ENCODE results near the gene HIC2.
"Not testable (repeated sequence)": the region's sequence is repeated elsewhere in the genome, so short reads cannot be mapped to it uniquely, and the experiment has no call there.

Gene HIC2, protein sequence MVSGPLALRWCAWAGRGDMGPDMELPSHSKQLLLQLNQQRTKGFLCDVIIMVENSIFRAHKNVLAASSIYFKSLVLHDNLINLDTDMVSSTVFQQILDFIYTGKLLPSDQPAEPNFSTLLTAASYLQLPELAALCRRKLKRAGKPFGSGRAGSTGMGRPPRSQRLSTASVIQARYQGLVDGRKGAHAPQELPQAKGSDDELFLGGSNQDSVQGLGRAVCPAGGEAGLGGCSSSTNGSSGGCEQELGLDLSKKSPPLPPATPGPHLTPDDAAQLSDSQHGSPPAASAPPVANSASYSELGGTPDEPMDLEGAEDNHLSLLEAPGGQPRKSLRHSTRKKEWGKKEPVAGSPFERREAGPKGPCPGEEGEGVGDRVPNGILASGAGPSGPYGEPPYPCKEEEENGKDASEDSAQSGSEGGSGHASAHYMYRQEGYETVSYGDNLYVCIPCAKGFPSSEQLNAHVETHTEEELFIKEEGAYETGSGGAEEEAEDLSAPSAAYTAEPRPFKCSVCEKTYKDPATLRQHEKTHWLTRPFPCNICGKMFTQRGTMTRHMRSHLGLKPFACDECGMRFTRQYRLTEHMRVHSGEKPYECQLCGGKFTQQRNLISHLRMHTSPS

DNA sequence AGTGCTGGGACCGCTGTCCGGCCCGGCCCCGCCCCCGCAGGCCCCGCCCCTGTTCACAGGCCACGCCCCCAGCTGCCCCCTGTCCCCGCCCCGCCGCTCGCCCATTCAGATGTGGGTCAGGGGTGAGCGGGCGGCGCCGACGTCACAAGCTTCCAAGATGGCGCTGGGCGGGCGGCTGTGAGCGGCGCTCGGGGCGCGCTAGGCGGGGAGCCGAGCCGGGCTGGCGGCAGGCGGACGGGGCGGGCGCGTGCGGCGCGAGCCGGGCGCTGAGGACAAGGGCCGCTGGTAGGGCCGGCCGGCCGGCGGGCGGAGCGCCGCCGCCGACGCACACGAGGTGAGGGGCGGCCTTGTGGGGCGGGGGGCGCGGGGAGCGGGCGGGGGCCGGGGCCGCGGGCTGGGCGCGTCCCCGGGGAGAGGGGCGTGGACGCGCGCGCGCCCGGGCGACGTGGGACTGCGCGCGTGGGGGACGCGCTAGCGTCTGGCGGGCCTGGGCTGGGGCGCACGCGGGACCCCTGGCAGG is at the start of gene HIC2:
HIC2 (plus strand) TSS at position 145 of the 520 bp plus-strand sequence. CDS start 25,461 bp downstream, outside the sequence.
- DNase-seq (ENCODE audit: low spot score) = not testable (repeated sequence)

DNA sequence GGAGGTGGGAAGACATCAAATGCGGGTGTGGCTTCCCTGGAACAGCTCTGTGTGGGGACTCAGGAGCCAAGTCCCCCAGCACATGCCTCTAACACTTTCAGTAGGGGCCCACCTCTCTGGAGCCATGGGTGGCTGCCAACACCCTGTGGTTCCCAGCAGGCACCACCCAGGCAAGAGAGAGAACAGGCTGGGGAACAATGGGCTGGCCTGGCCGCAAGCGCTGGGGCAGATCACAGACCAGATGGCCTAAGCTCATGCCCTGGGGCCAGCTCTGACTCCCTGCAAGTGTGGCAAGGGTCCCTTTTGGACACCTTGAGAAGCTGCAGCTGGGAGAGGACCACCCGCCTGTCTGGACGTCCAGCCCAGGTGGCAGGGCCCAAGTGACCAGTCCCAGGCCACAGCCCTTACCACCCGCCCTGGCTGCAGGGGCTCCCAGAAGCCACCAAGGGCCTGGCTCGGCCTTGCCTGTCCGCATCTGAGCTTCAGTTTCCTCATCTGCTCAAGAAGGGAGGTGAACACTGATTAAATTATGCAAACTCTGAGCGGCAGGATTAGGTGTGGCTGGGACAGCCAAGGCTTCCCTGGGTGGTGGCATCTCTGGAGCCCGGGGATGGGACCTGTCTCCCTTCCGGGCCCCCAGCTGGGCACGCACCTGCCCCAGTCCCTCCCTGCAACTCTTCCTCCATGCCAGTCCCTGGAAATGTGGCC is 48.4 kb upstream of the HIC2 start:
- DNase-seq (ENCODE audit: low spot score) = not testable (repeated sequence)

DNA sequence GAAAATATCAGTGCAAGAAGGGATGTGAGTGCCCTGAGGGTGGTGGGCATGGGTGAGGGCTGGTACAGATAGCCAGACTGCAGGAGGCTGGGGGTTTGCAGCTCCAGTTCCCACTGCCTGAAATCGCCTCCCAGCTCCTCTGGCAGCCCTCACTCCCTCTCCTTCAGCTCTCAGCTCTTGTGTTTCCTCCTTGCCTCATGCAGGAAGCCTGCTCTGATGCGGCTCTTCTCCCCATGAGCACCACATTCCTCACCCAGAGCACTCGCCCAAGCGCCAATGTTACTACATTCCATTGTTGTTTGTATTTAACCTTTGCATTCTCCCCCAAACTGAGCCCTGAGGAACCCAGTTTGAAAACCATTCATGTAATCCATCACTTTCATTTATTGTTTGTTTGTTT is 41.3 kb upstream of the HIC2 start:
- not testable (repeated sequence) for DNase-seq (ENCODE audit: low spot score)

DNA sequence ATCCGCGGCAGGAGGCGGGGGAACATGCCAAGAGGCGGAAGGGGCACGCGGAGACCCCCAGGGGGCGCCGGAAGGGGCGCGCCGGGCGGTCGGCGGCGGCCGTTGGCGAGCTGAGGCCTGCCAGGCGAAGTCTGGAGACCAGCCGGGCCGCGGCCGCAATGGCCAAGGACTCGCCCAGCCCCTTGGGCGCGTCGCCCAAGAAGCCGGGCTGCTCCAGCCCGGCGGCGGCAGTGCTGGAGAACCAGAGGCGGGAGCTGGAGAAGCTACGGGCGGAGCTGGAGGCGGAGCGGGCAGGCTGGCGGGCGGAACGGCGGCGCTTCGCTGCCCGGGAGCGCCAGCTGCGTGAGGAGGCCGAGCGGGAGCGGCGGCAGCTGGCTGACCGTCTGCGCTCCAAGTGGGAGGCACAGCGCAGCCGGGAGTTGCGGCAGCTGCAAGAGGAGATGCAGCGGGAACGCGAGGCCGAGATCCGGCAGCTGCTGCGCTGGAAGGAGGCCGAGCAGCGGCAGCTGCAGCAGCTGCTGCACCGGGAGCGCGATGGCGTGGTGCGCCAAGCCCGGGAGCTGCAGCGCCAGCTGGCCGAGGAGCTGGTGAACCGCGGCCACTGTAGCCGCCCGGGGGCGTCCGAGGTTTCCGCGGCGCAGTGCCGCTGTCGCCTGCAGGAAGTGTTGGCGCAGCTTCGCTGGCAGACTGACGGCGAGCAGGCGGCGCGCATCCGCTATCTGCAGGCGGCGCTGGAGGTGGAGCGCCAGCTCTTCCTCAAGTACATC is 33.3 kb upstream of the HIC2 start, which contains the start of gene RIMBP3B:
RIMBP3B (plus strand) TSS at position 51 of the 767 bp plus-strand sequence; CDS start at position 159, 108 bp downstream.
- not testable (repeated sequence) for DNase-seq (ENCODE audit: low spot score)

DNA sequence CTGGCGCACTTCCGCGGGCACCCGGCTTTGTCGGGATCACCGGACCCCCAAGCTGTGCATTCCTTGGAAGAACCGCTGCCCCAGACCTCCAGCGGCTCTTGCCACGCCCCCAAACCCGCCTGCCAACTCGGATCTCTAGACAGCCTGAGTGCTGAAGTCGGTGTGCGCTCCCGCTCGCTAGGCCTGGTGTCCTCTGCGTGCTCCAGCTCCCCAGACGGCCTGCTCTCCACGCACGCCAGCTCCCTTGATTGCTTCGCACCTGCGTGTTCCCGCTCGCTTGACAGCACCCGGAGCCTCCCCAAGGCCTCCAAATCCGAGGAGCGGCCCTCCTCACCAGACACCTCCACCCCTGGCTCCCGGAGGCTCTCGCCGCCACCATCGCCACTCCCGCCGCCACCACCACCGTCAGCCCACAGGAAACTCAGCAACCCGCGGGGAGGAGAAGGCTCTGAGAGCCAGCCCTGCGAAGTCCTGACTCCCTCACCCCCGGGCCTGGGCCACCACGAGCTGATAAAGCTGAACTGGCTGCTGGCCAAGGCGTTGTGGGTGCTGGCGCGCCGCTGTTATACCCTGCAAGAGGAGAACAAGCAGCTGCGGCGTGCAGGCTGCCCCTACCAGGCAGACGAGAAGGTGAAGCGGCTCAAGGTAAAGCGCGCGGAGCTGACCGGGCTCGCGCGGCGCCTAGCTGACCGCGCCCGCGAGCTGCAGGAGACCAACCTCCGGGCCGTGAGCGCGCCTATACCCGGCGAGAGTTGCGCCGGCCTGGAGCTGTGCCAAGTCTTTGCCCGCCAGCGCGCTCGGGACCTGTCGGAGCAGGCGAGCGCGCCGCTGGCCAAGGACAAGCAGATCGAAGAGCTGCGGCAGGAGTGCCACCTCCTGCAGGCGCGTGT is 32.5 kb upstream of the HIC2 start:
- not testable (repeated sequence) for DNase-seq (ENCODE audit: low spot score)

DNA sequence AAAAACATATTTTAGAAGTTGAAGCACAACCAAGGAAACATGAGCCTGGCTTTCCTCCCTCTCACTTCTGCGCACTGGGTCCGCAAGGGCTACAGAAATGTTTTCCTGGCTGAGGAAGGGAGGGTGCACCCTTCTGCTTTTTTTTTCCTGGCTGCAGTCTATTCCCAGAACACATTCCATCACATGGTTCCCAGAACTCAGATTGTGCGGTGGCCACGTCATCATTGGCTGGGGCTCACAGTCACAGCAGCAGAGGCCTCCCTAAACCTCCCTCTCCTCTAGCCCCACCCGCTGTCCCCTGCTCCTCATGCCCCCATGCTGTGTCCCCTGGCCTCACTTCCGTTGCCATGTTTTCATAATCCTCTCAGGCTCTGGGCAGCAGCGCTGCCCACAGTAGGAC is 27.7 kb upstream of the HIC2 start:
- not testable (repeated sequence) for DNase-seq (ENCODE audit: low spot score)

DNA sequence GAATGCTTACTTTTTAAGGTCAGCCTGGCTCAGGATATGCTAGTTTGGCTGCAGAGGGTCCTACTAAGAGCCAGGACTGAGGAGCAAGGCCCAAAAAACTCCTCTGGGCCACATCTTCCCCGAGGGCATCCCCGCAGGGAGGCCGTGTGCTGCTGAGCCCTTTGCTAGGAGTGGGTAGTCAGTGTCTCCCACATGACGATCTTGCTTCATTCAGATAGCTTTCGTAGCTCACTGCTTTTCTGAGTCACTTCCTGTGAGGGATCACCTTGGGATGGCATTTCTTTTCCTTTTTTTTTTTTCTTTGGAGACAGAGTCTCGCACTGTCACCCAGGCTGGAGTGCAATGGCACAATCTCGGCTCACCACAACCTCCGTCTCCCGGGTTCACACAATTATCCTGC is 27.2 kb upstream of the HIC2 start:
- DNase-seq (ENCODE audit: low spot score) = not testable (repeated sequence)

DNA sequence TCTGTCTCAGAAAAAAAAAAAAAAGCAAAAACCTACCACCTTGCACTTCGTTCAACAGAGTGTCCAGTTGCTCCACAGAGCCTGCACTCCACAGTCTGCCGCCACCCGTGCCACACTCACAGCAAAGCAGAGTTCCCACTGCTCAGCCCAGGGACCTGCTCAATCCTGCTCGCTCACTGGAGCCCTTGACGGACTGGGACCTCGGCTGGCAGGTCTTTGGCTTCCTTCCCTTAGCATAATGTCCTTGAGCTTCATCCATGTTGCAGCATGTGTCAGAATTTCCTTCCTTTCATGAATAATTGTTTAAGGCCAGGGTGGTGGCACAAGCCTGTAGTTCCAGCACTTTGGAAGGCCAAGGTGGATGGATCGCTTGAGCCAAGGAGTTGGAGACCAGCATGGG is 22.6 kb upstream of the HIC2 start:
- not testable (repeated sequence) for DNase-seq (ENCODE audit: low spot score)

DNA sequence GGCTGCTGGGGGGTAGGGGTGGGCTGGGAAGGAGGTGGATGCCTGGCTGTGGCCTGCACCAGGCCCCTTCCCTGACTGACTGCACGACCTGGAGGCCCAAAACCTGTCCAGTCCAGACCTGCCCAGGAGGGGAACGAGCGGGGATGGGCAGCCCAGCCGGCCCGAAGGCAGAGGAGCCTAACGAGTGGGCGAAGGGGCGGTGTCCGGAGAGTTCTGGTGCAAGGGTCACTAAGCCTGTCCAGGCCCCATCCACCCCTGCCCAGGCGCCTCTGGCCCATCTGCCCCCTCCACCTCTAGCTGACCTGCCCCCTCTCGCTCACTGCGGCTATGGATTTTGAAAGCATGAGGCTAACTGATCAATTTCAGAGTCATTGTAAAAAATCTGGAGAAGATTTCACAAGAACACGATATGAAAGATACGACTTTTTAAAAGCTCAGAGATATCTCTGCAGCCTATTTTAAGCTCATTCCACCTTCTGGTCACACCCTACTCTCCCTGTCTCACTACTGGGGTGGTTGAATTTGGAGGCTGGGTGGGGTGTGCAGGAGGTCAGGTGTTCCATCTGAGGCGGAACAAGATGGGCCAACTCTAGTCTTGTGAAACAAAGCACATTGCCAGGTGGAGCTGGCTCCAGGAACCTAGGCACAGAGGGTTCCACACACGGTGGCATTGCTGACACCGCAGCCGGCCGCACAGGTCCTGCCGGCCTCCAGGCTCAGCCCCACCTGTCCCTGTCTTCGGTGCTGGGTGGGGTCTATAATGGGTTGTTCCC is 15.8 kb upstream of the HIC2 start:
- DNase-seq (ENCODE audit: low spot score) = not testable (repeated sequence)

DNA sequence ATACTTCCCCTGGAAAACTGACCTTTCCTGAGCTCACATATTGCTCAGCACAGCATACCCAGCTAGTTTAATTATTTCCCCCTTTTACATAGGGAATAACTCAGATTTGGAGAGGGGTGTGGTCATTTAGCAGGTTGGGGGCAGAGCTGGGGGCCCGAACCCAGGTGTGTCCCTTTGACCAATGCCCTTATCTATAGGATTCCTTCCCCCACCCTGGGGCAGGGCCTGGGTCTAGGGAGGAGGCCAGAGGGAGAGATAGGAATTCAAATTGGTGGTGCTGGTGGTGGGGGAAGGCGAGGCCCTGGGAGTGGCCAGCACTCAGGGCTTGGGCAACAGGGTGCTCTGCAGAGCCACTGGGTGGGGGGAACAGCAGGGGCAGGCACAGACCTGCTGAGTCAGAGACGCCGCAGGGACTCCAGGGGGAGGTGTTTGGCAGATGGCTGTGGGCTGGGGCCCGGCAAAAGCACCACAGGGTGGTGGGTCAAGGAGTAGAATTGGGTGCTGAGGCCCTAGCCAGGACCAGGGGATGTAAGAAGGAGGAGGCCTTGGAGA is 14.3 kb upstream of the HIC2 start:
- not testable (repeated sequence) for DNase-seq (ENCODE audit: low spot score)

DNA sequence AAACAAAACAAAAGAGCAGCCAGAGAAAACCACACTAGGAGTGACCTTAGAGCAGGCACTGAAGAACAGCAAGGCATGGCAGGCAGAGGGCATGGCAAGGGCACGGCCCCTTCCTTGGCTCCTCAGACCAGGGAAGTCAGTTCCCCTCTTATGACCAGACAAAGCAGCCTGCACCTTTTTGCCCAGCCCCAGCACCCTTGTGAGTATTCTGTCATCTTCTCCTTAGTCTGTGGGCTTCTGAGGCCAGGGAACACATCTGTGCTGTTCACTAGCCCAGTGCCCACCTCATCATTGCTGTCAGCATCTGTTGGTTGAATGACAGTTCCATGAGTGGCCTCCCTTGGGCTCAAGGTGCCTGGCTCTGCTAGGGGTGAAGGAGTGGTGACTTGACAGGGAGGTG is 10.0 kb upstream of the HIC2 start:
- DNase-seq (ENCODE audit: low spot score) = not testable (repeated sequence)

DNA sequence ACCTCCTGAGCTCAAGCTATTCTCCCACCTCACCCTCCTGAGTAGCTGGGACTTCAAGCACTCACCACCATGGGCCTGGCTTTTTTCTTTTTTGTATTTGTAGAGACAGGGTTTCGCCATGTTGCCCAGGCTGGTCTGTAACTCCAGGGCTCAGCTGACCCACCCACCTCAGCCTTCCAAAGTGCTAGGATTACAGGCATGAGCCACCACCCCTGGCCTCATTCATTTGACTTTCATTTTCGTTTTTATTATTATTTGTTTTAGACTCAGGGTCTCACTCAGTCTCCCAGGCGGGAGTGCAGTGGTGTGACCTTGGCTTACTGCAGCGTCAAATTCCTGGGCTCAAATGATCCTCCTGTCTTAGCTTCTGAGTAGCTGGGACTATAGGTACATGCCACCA is 9.4 kb upstream of the HIC2 start:
- DNase-seq (ENCODE audit: low spot score) = not testable (repeated sequence)

DNA sequence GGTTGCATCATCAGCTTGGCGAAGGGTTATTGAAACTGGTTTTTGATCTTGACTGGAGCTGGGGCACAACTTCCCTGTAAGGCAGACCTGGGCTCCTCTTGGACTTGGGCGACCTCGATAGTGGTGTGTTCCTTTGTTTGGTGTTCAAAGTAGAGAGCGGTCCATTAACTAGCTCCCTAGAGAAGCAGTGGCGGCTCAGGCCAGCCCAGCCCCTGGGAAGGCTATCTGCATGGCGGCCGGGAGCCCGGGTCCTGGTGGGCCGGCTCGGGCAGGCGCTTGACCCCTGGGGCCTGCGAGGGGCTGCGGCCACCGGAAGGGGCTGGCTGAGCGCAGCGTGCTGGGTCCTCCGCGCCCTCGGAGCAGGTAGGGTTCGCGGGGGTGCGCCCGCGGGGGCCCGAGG is 796 bp upstream of the HIC2 start:
- DNase-seq (ENCODE audit: low spot score) = not testable (repeated sequence)

DNA sequence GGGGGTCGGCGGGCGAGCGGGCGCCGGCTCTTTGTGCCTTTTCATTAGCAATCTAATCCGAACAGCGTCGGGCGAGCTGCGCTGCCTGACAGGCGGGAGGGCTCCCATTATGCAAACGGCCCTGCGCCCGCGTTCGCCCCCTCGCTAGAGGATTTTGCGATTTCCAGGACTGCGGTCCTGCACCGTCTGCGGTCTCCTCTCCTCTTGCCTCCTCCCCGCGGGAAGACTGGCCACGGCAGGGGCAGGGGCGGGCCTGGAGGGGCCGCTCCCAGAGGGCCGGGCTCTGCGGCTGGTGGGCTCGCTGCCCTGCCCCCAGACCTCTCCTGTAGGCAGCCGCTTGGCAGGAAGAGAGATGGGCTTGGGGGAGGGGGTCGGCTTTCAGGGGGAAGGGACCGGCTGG is 682 bp downstream of the HIC2 start:
- not testable (repeated sequence) for DNase-seq (ENCODE audit: low spot score)

DNA sequence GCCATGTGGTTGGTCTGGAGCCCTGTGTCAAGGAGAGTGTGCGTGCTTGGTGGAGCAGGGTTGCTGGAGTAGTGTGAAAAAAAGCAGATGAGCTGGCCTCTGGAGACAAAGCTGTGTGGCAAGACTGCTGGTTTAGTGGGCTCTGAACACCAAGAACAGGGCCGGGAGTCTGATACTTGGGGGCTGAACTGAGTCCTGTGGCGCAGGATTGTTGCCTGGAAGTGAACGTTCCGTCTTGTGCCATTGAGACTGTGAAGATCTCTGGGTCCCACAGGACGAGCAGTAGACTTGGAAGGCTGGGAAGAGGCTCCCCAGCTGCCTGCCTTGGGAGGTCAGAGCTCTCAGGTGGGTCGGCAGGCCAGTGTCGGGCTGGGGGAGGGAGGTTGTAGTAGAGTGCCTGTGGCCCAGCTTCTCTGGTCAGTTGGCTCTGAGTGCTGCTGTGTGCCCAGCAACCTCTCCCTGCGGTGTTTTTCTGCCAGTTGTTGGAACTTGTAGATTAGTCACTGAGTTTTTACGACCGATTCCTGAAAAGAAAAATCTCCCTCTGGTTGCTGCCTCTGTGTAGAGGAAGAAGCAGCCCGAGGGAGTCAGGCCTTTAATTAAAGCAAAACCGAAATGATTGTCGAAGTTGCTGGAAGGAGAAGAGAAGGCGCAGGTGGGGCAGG is 1.9 kb downstream of the HIC2 start:
- not testable (repeated sequence) for DNase-seq (ENCODE audit: low spot score)

DNA sequence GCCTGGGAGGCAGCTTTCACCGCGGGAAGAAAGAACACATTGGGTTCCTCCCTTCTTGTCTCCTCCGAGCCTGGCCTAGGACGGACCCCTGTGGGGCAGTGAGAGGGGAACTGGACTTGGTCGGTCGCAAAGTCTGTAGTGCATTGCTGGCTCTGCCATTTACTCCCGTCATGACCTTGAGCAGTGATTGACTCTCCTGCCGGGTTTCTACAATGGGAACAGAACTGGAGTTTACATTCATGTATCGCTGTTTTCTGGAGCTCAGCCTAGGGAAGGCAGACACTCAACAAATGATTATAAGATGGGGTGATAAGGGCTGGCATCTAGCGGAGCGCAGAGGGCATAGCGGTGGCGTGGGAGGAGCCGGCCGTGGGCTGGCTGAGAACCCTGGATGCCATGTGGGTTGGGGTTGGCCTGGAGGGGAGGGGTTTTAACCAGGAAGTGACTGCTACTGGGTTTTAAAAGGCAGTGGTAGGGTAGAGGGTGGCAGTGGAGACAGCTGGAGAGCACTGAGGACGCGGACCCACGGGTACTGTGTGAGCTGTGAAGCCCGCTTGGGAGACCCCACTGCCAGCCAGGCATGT is 3.1 kb downstream of the HIC2 start:
- not testable (repeated sequence) for DNase-seq (ENCODE audit: low spot score)

DNA sequence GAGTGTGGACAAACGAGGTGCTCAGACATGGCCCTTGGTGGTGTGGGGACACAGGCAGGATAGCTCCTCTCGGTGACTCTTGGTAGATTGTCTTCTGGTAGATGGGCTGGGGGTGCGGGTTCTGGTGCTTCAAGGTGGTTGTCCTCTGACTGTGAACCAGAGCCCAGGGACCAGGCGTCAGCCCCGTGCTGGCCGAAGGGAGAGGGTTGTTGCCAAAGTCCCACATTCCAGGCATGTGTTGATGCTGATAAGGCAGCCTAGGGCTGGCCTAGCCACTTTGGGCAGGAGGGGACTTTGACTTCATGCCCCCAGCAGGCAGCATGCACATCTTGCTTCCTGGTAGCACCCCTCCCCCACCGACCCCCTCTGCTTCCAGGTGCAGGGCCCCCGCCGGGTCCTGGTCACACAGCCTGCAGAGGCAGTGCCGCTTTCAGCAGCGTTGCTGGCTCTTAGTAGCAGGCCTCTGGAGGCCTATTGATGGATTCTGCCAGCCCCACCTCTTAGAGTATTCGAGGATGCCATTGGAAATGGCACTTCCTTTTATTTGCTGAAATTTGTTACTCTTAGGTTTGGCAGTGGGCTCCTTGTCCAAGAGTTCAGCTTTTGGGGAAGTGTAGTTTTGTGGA is 7.0 kb downstream of the HIC2 start:
- DNase-seq (ENCODE audit: low spot score) = not testable (repeated sequence)

All from cerebellar cortex (tissue), 1 donor.